Neural cell (in vitro differentiated cells): Measurements from ENCODE around the gene TMEM201. TPM values are rescaled to one million over a fixed set of nuclear protein-coding genes. Genes with fewer than 3 reads are reported as not detected.

Source experiments
- H2AFZ ChIP-seq: fragments of 200-600, 300-800 bp; sonication (generic), shearing (Covaris generic); 2 replicates; pipeline ENCODE4 v1.6.0; 2014; ENCODE audit warnings: low read depth, mild to moderate bottlenecking, antibody characterized with exemption, low read length, moderate library complexity
- H3F3A ChIP-seq: fragments of 200-600 bp; shearing (Covaris generic); 2 replicates; pipeline ENCODE4 v1.6.1; 2016; ENCODE audit warnings: mild to moderate bottlenecking, moderate library complexity, mixed read lengths, antibody characterized with exemption, low read length; ENCODE audit not compliant: insufficient read depth, poor library complexity, severe bottlenecking
- H3K27ac ChIP-seq: fragments of 200-600, 300-800 bp; sonication (generic), shearing (Covaris generic); 2 replicates; pipeline ENCODE4 v1.5.1; 2014; ENCODE audit warnings: mild to moderate bottlenecking, low read length, moderate library complexity
- H3K27me3 ChIP-seq: fragments of 300-800, 200-600 bp; sonication (generic), shearing (Covaris generic); 2 replicates; pipeline ENCODE4 v1.6.0; 2014; ENCODE audit warnings: mild to moderate bottlenecking, low read depth, low read length, moderate library complexity; ENCODE audit not compliant: insufficient read depth
- H3K36me3 ChIP-seq: fragments of 300-800, 200-600 bp; sonication (generic), shearing (Covaris generic); 2 replicates; pipeline ENCODE4 v1.5.1; 2014; ENCODE audit warnings: mild to moderate bottlenecking, antibody characterized with exemption, low read length, moderate library complexity; ENCODE audit not compliant: insufficient read depth
- H3K4me2 ChIP-seq: fragments of 300-800, 200-600 bp; sonication (generic), shearing (Covaris generic); 2 replicates; pipeline ENCODE4 v1.6.0; 2014; ENCODE audit warnings: mild to moderate bottlenecking, low read length
- H3K4me3 ChIP-seq: fragments of 300-800, 200-600 bp; sonication (generic), shearing (Covaris generic); 2 replicates; pipeline ENCODE4 v1.5.1; 2014; ENCODE audit warnings: mild to moderate bottlenecking, low read length, moderate library complexity
- H3K79me2 ChIP-seq: fragments of 200-600 bp; shearing (Covaris generic); replicated peaks from 2 replicates; pipeline ENCODE4 v1.6.0; 2014; ENCODE audit warnings: mild to moderate bottlenecking, low read length, moderate library complexity; ENCODE audit not compliant: insufficient read depth
- H3K9ac ChIP-seq: fragments of 300-800, 200-600 bp; sonication (generic), shearing (Covaris generic); 2 replicates; pipeline ENCODE4 v1.6.1; 2016; ENCODE audit warnings: mild to moderate bottlenecking, low read length, mixed read lengths
- H3K9me2 ChIP-seq: fragments of 200-600 bp; shearing (Covaris generic); 2 replicates; pipeline ENCODE4 v1.6.1; 2016; ENCODE audit warnings: mild to moderate bottlenecking, low read length, mixed read lengths; ENCODE audit not compliant: insufficient read depth
- H3K9me3 ChIP-seq: fragments of 200-600, 300-800 bp; sonication (generic), shearing (Covaris generic); 2 replicates; pipeline ENCODE4 v1.6.1; 2016; ENCODE audit warnings: mild to moderate bottlenecking, mixed run types, low read length, moderate library complexity, mixed read lengths
- H4K20me1 ChIP-seq: fragments of 200-600 bp; shearing (Covaris generic); 2 replicates; pipeline ENCODE4 v1.6.1; 2016; ENCODE audit warnings: mild to moderate bottlenecking, mixed run types; ENCODE audit not compliant: insufficient read depth
- EP300 ChIP-seq: fragments of 450-650 bp; conservative IDR thresholded peaks from 2 replicates; pipeline ENCODE4 v1.6.1; 2014; ENCODE audit warnings: antibody characterized with exemption, mild to moderate bottlenecking, moderate library complexity; ENCODE audit not compliant: poor library complexity, severe bottlenecking
- EZH2 ChIP-seq: fragments of 200-600, 300-800 bp; shearing (Covaris generic), sonication (generic); IDR thresholded peaks from 2 replicates; pipeline ENCODE4 v1.6.1; 2014; ENCODE audit warnings: antibody characterized with exemption, low read length, borderline replicate concordance, mild to moderate bottlenecking; ENCODE audit not compliant: insufficient read depth, poor library complexity, severe bottlenecking
- MXI1 ChIP-seq: fragments of 450-650 bp; conservative IDR thresholded peaks from 2 replicates; pipeline ENCODE4 v1.6.1; 2014; ENCODE audit warnings: antibody characterized with exemption, mild to moderate bottlenecking; ENCODE audit not compliant: poor library complexity, severe bottlenecking
- POLR2AphosphoS5 ChIP-seq: IDR thresholded peaks from 2 replicates; pipeline ENCODE4 v1.6.1; 2012
- RAD21 ChIP-seq: fragments of 450-650 bp; conservative IDR thresholded peaks from 2 replicates; pipeline ENCODE4 v1.6.1; 2014; ENCODE audit warnings: antibody characterized with exemption, mild to moderate bottlenecking, moderate library complexity
- SMC3 ChIP-seq: fragments of 450-650 bp; conservative IDR thresholded peaks from 2 replicates; pipeline ENCODE4 v1.6.1; 2014; ENCODE audit warnings: antibody characterized with exemption, mild to moderate bottlenecking, moderate library complexity; ENCODE audit not compliant: poor library complexity
- TAF1 ChIP-seq: IDR thresholded peaks from 2 replicates; pipeline ENCODE4 v1.6.1; 2012; ENCODE audit warnings: low read depth
- polyA plus RNA-seq: library from polyadenylated mRNA; depleted of rRNA; stranded (reverse); fragments of >200 nt; gene quantifications from 2 replicates; pipeline ENCODE4 v1.2.3, GENCODE V29; 2014
- TF ChIP-seq, protein P1 (sequence below): fragments of 450-650 bp; IDR thresholded peaks from 2 replicates; pipeline ENCODE4 v1.5.1; 2014; ENCODE audit warnings: antibody characterized with exemption, mild to moderate bottlenecking, moderate library complexity; ENCODE audit not compliant: poor library complexity, severe bottlenecking
- TF ChIP-seq, protein P2 (sequence below): IDR thresholded peaks from 2 replicates; pipeline ENCODE4 v1.6.1; 2012; ENCODE audit warnings: borderline replicate concordance

Gene TMEM201
- polyA plus RNA-seq, 1 donor from 2014 or later, result 7.3 TPM

DNA sequence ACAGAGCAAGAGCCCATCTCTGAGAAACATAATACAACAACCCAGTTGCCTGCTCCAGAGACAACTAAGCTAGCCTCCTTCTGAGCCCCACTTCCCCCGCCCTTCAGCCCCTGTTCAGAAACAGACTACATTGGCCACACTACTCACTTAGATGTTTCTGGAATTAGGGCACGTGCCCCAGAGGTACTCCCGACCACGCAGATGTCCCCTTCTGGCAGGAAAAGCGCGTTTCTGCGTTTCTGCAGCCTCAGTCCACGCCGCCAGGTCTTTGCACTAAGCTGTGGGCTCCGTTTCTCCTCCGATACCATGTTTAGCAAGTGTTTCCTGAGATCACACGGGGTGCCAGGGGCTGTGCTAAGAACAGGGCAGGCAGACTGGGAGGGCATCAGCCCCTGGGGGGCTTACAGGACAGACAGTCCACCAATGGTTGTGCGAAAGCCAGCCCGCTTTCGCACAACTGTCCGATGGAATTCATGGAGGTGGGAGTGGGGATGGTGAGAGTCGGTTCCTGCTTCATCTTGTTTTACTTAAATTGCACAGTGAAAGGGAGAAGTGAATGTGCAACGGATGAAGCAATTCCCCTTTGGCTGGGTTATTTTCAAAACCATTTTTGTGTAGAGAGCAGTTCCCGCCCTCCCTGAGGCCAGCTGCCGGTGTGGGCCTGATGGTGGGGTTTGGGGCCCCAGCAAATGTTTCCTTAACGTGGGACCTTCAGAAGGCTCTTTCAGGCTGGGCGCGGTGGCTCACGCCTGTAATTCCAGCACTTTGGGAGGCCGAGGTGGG is 65.5 kb downstream of the TMEM201 start:
- Histone ChIP-seq H3K27ac (no peak overlapping the region), H3F3A (peaks cover 3% of the 10 kb centered on the region)

DNA sequence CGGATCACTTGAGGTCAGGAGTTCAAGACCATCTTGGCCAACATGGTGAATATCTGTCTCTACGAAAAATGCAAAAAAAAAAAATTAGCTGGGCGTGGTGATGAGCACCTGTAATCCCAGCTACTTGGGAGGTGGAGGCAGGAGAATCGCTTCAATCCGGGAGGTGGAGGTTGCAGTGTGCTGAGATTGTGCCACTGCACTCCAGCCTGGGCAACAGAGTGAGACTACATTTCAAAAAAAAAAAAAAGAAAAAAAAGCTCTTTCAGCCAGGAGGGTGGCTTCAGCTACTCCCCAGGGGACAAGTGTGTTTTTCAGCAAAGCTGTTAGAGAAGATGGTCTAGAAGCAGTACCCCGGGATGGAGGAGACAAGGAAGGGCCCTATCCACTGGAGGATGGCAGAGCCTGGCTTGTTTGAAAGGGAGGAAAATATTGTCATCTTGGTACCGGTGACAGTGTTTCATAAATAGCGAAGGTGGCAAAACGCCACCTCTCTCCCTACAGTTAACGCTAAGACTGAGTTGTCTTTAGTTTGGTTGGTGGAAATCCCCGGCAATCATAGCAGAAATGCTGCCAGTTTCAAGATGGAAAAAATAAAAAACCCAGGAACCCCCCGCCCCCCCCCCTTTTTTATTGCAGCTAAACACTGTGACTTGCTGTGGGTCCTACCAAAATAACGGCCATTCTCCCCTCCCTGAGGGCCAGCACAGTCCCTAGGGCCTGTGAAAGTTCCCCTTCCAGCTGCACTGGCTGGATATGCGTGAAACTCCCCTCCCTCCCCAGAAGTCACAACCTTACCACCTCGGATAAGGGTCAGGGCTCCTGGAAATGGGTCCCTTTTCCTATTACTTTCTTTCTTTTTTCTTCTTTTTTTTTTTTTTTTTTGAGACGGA is 66.4 kb downstream of the TMEM201 start:
- Histone ChIP-seq H3K9me2 (no peaks in the 10 kb centered on the region), H3K27me3 (peaks cover 34% of the 10 kb centered on the region), H3K9ac (no peak overlapping the region), H3K79me2 (no peaks in the 10 kb centered on the region), H3K36me3 (no peaks in the 10 kb centered on the region), H3K27ac (no peak overlapping the region), H4K20me1 (no peaks in the 10 kb centered on the region), H3K9me3 (no peaks in the 10 kb centered on the region), H2AFZ (no peak overlapping the region), H3F3A (peaks cover 3% of the 10 kb centered on the region), H3K4me2 (no peak overlapping the region), H3K4me3 (no peak overlapping the region)
- TF ChIP-seq, protein P1, sequence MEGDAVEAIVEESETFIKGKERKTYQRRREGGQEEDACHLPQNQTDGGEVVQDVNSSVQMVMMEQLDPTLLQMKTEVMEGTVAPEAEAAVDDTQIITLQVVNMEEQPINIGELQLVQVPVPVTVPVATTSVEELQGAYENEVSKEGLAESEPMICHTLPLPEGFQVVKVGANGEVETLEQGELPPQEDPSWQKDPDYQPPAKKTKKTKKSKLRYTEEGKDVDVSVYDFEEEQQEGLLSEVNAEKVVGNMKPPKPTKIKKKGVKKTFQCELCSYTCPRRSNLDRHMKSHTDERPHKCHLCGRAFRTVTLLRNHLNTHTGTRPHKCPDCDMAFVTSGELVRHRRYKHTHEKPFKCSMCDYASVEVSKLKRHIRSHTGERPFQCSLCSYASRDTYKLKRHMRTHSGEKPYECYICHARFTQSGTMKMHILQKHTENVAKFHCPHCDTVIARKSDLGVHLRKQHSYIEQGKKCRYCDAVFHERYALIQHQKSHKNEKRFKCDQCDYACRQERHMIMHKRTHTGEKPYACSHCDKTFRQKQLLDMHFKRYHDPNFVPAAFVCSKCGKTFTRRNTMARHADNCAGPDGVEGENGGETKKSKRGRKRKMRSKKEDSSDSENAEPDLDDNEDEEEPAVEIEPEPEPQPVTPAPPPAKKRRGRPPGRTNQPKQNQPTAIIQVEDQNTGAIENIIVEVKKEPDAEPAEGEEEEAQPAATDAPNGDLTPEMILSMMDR, result no peak
- TF ChIP-seq RAD21 (no peak), EZH2 (no peak), TAF1 (no peak), POLR2AphosphoS5 (no peak), MXI1 (no peak), EP300 (no peak), SMC3 (no peak)
- TF ChIP-seq, protein P2, sequence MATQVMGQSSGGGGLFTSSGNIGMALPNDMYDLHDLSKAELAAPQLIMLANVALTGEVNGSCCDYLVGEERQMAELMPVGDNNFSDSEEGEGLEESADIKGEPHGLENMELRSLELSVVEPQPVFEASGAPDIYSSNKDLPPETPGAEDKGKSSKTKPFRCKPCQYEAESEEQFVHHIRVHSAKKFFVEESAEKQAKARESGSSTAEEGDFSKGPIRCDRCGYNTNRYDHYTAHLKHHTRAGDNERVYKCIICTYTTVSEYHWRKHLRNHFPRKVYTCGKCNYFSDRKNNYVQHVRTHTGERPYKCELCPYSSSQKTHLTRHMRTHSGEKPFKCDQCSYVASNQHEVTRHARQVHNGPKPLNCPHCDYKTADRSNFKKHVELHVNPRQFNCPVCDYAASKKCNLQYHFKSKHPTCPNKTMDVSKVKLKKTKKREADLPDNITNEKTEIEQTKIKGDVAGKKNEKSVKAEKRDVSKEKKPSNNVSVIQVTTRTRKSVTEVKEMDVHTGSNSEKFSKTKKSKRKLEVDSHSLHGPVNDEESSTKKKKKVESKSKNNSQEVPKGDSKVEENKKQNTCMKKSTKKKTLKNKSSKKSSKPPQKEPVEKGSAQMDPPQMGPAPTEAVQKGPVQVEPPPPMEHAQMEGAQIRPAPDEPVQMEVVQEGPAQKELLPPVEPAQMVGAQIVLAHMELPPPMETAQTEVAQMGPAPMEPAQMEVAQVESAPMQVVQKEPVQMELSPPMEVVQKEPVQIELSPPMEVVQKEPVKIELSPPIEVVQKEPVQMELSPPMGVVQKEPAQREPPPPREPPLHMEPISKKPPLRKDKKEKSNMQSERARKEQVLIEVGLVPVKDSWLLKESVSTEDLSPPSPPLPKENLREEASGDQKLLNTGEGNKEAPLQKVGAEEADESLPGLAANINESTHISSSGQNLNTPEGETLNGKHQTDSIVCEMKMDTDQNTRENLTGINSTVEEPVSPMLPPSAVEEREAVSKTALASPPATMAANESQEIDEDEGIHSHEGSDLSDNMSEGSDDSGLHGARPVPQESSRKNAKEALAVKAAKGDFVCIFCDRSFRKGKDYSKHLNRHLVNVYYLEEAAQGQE, result no peak

More for the DNA sequence above, 65.5 kb downstream of the TMEM201 start:
- no peaks in the 10 kb centered on the region for H3K79me2 ChIP-seq
- H3K36me3 ChIP-seq, result no peaks in the 10 kb centered on the region
- no peak overlapping the region for H2AFZ ChIP-seq
- H3K9me2 ChIP-seq, result no peaks in the 10 kb centered on the region
- TF ChIP-seq MXI1 (no peak), POLR2AphosphoS5 (no peak)
- H3K9ac ChIP-seq, result no peak overlapping the region
- H3K27me3 ChIP-seq, result peaks cover 35% of the 10 kb centered on the region
- H3K9me3 ChIP-seq, result no peaks in the 10 kb centered on the region
- H4K20me1 ChIP-seq, result no peaks in the 10 kb centered on the region
- H3K4me2 ChIP-seq, result no peak overlapping the region
- H3K4me3 ChIP-seq, result no peak overlapping the region
